ENCODE data around the gene DPP6. TPM values are rescaled to one million over a fixed set of nuclear protein-coding genes. Genes with fewer than 3 reads are reported as not detected.
"Not testable (repeated sequence)": the region's sequence is repeated elsewhere in the genome, so short reads cannot be mapped to it uniquely, and the experiment has no call there.

DPP6 gene
- total RNA-seq, 8 experiments from 2014 or later = 0.07 to 21.1 (median 1.7) TPM

GRCh38 chr7:154914308-154914995 is 862.3 kb downstream of the DPP6 start:
- Histone ChIP-seq H3K4me1 (replicated peaks in 1 of 2) (no peaks in the 10 kb centered on the region), H3K4me3 (no peak overlapping the region), H3K27ac (no peak overlapping the region)
- 39 to 100% (median 84%) methylated on average over 1 to 9 of the region's 36 CpGs; no CpG with 5 or more reads in 4 of the 10 experiments for WGBS, 10 experiments
- in situ Hi-C loops (cut with MboI; ENCODE audit: low pct_unique_long_range_greater_than_20kb in 2 of 9, low sequenced_read_pairs in 9 of 9, unreplicated experiment in 9 of 9) = loop anchor here in 4 of 9 experiments (25.0 kb wide), 3 partner anchors 273 to 448 kb away; no protein-coding TSS in a partner anchor
- peak in 1 of 8 experiments; percentile 15 for ATAC-seq (replicated peaks in 6 of 8)

- no peaks in the 10 kb centered on the region for H3K4me1 ChIP-seq (replicated peaks in 1 of 2)
- no peak overlapping the region for H3K27ac ChIP-seq
- ATAC-seq (replicated peaks in 6 of 8) = no peak
- H3K4me3 ChIP-seq = no peak overlapping the region
- WGBS, 10 experiments = 89% methylated on average over 3 of the region's 18 CpGs; no CpG with 5 or more reads in 9 of the 10 experiments
- in situ Hi-C loops (cut with MboI; ENCODE audit: low pct_unique_long_range_greater_than_20kb in 2 of 9, low sequenced_read_pairs in 9 of 9, unreplicated experiment in 9 of 9) = loop anchor here in 4 of 9 experiments (25.0 kb wide), 3 partner anchors 272 to 447 kb away; no protein-coding TSS in a partner anchor
Measured at GRCh38 chr7:154914996-154915380, 862.8 kb downstream of the DPP6 start.

GRCh38 chr7:154915600-154915999 is 863.4 kb downstream of the DPP6 start:
- H3K27ac ChIP-seq = no peak overlapping the region
- no peaks in the 10 kb centered on the region for H3K4me1 ChIP-seq (replicated peaks in 1 of 2)
- no peak for ATAC-seq (replicated peaks in 6 of 8)
- no peak overlapping the region for H3K4me3 ChIP-seq
- WGBS, 10 experiments = 52 to 88% (median 70%) methylated on average over 1 to 2 of the region's 4 CpGs; no CpG with 5 or more reads in 6 of the 10 experiments
- in situ Hi-C loops (cut with MboI; ENCODE audit: low pct_unique_long_range_greater_than_20kb in 2 of 9, low sequenced_read_pairs in 9 of 9, unreplicated experiment in 9 of 9) = loop anchor here in 4 of 9 experiments (25.0 kb wide), 3 partner anchors 272 to 447 kb away; no protein-coding TSS in a partner anchor

- no peak for ATAC-seq (replicated peaks in 6 of 8)
- in situ Hi-C loops (cut with MboI; ENCODE audit: low pct_unique_long_range_greater_than_20kb in 2 of 9, low sequenced_read_pairs in 9 of 9, unreplicated experiment in 9 of 9) = loop anchor here in 4 of 9 experiments (25.0 kb wide), 3 partner anchors 271 to 446 kb away; no protein-coding TSS in a partner anchor
Measured at GRCh38 chr7:154916381-154916780, 864.2 kb downstream of the DPP6 start.

GRCh38 chr7:154916856-154917807 is 864.9 kb downstream of the DPP6 start:
- WGBS, 10 experiments = 56 to 96% (median 79%) methylated on average over 1 to 11 of the region's 13 CpGs; no CpG with 5 or more reads in 1 of the 10 experiments
- in situ Hi-C loops (cut with MboI; ENCODE audit: low pct_unique_long_range_greater_than_20kb in 2 of 9, low sequenced_read_pairs in 9 of 9, unreplicated experiment in 9 of 9) = loop anchor here in 4 of 9 experiments (25.0 kb wide), 3 partner anchors 270 to 445 kb away; no protein-coding TSS in a partner anchor

More at GRCh38 chr7:154916381-154916780, 864.2 kb downstream of the DPP6 start:
- Histone ChIP-seq H3K27ac (no peak overlapping the region), H3K4me3 (no peak overlapping the region), H3K4me1 (replicated peaks in 1 of 2) (no peaks in the 10 kb centered on the region)
- 70 to 80% (median 80%) methylated on average over 1 to 4 of the region's 14 CpGs; no CpG with 5 or more reads in 5 of the 10 experiments for WGBS, 10 experiments

GRCh38 chr7:154917808-154918160 is 865.6 kb downstream of the DPP6 start:
- in situ Hi-C loops (cut with MboI; ENCODE audit: low pct_unique_long_range_greater_than_20kb in 2 of 9, low sequenced_read_pairs in 9 of 9, unreplicated experiment in 9 of 9) = loop anchor here in 4 of 9 experiments (25.0 kb wide), 3 partner anchors 270 to 445 kb away; no protein-coding TSS in a partner anchor
- Histone ChIP-seq H3K4me3 (no peak overlapping the region), H3K27ac (no peak overlapping the region), H3K4me1 (replicated peaks in 1 of 2) (no peaks in the 10 kb centered on the region)
- WGBS, 10 experiments = 83 to 89% methylated on average over 5 of the region's 7 CpGs; no CpG with 5 or more reads in 8 of the 10 experiments
- ATAC-seq (replicated peaks in 6 of 8) = no peak

More at GRCh38 chr7:154916856-154917807, 864.9 kb downstream of the DPP6 start:
- Histone ChIP-seq H3K4me3 (no peak overlapping the region), H3K4me1 (replicated peaks in 1 of 2) (no peaks in the 10 kb centered on the region), H3K27ac (no peak overlapping the region)
- ATAC-seq (replicated peaks in 6 of 8) = no peak

- in situ Hi-C loops (cut with MboI; ENCODE audit: low pct_unique_long_range_greater_than_20kb in 2 of 9, low sequenced_read_pairs in 9 of 9, unreplicated experiment in 9 of 9) = loop anchor here in 4 of 9 experiments (25.0 kb wide), 3 partner anchors 269 to 444 kb away; no protein-coding TSS in a partner anchor
- 40 to 89% (median 78%) methylated on average over 1 to 6 of the region's 6 CpGs; no CpG with 5 or more reads in 1 of the 10 experiments for WGBS, 10 experiments
- H3K27ac ChIP-seq = no peak overlapping the region
- H3K4me1 ChIP-seq (replicated peaks in 1 of 2) = no peaks in the 10 kb centered on the region
- ATAC-seq (replicated peaks in 6 of 8) = no peak
- H3K4me3 ChIP-seq = no peak overlapping the region
Measured at GRCh38 chr7:154918266-154918665, 866.1 kb downstream of the DPP6 start.

GRCh38 chr7:154918741-154919140 is 866.5 kb downstream of the DPP6 start:
- no peaks in the 10 kb centered on the region for H3K4me1 ChIP-seq (replicated peaks in 1 of 2)
- in situ Hi-C loops (cut with MboI; ENCODE audit: low pct_unique_long_range_greater_than_20kb in 2 of 9, low sequenced_read_pairs in 9 of 9, unreplicated experiment in 9 of 9) = loop anchor here in 4 of 9 experiments (25.0 kb wide), 3 partner anchors 269 to 444 kb away; no protein-coding TSS in a partner anchor
- no peak for ATAC-seq (replicated peaks in 6 of 8)
- 0 to 94% (median 74%) methylated on average over 1 to 6 of the region's 6 CpGs; no CpG with 5 or more reads in 1 of the 10 experiments for WGBS, 10 experiments
- no peak overlapping the region for H3K27ac ChIP-seq
- H3K4me3 ChIP-seq = no peak overlapping the region

- ATAC-seq (replicated peaks in 6 of 8) = peak in 2 of 8 experiments; percentile 73 to 75
- in situ Hi-C loops (cut with MboI; ENCODE audit: low pct_unique_long_range_greater_than_20kb in 2 of 9, low sequenced_read_pairs in 9 of 9, unreplicated experiment in 9 of 9) = loop anchor here in 5 of 9 experiments (10.0 to 25.0 kb wide), 4 partner anchors 268 to 443 kb away; no protein-coding TSS in a partner anchor
- H3K4me1 ChIP-seq (replicated peaks in 1 of 2) = no peaks in the 10 kb centered on the region
- no peak overlapping the region for H3K4me3 ChIP-seq
- H3K27ac ChIP-seq = no peak overlapping the region
- WGBS, 10 experiments = 17 to 82% (median 59%) methylated on average over 2 to 7 of the region's 11 CpGs
Measured at GRCh38 chr7:154919344-154920225, 867.4 kb downstream of the DPP6 start.

- in situ Hi-C loops (cut with MboI; ENCODE audit: low pct_unique_long_range_greater_than_20kb in 2 of 9, low sequenced_read_pairs in 9 of 9, unreplicated experiment in 9 of 9) = loop anchor here in 5 of 9 experiments (10.0 to 25.0 kb wide), 4 partner anchors 265 to 440 kb away; no protein-coding TSS in a partner anchor
- H3K4me3 ChIP-seq; ATAC-seq (replicated peaks in 6 of 8); H3K4me1 ChIP-seq (replicated peaks in 1 of 2); H3K27ac ChIP-seq: not testable (repeated sequence)
- 0 to 60% (median 36%) methylated on average over 1 to 2 of the region's 2 CpGs; no CpG with 5 or more reads in 3 of the 10 experiments for WGBS, 10 experiments
Measured at GRCh38 chr7:154922472-154922871, 870.3 kb downstream of the DPP6 start.

- whole genome bisulfite sequencing, 10 experiments = 0 to 37% (median 13%) methylated on average over 2 to 5 of the region's 5 CpGs
- peak in 6 of 8 experiments; percentile 31 to 61 (median 47) for ATAC-seq (replicated peaks in 6 of 8)
- in situ Hi-C loops (cut with MboI; ENCODE audit: low pct_unique_long_range_greater_than_20kb in 2 of 9, low sequenced_read_pairs in 9 of 9, unreplicated experiment in 9 of 9) = loop anchor here in 2 of 9 experiments (10.0 to 25.0 kb wide), 2 partner anchors 417 to 835 kb away; no protein-coding TSS in a partner anchor
- no peaks in the 10 kb centered on the region for H3K4me1 ChIP-seq (replicated peaks in 1 of 2)
- H3K27ac ChIP-seq = no peak overlapping the region
- no peak overlapping the region for H3K4me3 ChIP-seq
Measured at GRCh38 chr7:154927624-154928125, 875.5 kb downstream of the DPP6 start.

Measured in motor neuron (in vitro differentiated cells).